GM19324 (cell line): ENCODE measurements around the gene ADAM10.

Source experiments
- ATAC-seq: cut with Tn5 transposase; IDR thresholded peaks from one replicate; pipeline ENCODE4 v1.9.1; 2021; ENCODE audit warnings: mild to moderate bottlenecking, moderate library complexity; ENCODE audit not compliant: unreplicated experiment, low FRiP score

The ADAM10 gene

DNA sequence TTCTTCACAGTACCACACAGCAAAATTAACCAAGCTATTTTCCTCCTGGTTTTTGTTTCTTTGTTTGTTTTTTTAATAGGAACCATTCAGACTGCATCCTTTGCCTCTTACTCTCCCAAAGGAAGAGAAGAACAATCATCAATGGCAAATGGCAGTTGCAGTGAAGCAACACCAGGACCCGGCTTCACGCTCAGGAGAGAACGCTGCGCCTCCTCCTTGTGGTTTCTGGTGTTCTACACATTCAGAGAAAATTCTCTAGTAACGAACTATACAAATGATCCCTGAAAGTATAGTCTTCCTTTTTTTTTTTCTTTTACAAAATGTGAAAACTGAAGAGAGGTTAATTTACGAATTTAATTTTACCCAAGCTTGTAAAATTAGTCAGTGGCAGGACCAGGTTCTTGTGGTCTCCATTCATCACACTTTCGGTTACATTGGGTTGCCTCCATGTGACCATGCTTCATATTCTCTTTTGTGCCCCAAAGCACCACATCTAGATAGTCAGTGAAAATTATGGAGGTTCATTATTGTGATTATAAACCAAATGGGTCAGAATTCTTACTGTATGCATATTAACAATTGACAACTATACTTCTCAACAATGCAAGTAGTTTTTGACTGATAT, 11.0 kb upstream of the ADAM10 start:
- no peak for ATAC-seq

DNA sequence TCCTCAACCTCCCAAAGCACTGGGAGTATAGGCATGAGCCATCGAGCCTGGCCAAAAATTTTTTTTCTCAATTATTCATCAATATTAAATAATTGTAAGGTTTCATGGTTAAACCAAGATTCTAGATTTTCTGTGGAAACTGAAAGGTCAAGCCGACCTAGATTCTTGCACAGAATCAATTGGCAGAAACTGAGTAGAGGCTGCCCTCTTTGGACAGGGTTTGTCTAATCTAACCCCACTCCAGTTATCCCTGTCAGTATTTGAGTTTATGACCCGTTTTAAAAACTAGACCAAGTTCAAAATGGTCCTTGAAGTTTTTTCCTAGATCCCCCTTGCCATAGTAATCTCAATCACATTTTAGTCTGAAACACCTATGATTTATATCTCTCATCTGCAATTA, 8.6 kb upstream of the ADAM10 start:
- ATAC-seq: no peak

DNA sequence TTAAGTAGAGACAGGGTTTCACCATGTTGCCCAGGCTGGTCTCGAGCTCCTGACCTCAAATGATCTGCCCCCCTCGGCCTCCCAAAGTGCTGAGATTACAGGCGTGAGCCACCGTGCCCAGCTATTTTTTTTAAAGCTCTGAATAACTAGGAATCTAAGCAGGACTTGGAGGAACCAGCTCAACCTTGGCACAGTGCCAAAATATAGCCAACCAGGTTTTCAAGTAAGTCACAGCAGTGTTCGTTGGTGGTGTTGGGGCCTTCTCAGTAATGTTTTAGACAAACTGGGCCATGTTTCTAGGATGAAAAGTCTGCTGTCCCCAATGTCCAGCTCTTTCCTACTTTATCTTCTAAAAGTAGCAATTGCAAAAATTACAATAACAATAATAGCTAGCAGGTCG, 6.4 kb upstream of the ADAM10 start:
- ATAC-seq: no peak

DNA sequence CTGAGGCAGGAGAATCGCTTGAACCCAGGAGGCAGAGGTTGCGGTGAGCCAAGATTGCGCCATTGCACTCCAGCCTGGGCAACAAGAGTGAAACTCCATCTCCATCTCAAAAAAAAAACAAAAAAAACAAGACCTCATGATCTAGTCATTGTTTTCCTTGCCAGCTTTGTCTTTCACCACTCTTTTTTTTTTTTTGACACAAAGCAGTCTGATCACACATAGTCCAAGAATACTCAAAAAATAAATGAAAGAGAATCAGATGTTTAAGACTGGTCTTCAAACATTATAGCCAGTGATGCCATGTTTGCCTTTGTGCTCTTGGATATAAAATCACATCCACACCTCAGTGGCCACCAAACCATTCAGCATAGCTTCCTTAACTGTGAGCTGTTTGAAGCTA, 5.8 kb upstream of the ADAM10 start:
- no peak for ATAC-seq

- ATAC-seq: no peak
These were observed 3.2 kb upstream of the ADAM10 start for GRCh38 chr15:58752716-58753115.

DNA sequence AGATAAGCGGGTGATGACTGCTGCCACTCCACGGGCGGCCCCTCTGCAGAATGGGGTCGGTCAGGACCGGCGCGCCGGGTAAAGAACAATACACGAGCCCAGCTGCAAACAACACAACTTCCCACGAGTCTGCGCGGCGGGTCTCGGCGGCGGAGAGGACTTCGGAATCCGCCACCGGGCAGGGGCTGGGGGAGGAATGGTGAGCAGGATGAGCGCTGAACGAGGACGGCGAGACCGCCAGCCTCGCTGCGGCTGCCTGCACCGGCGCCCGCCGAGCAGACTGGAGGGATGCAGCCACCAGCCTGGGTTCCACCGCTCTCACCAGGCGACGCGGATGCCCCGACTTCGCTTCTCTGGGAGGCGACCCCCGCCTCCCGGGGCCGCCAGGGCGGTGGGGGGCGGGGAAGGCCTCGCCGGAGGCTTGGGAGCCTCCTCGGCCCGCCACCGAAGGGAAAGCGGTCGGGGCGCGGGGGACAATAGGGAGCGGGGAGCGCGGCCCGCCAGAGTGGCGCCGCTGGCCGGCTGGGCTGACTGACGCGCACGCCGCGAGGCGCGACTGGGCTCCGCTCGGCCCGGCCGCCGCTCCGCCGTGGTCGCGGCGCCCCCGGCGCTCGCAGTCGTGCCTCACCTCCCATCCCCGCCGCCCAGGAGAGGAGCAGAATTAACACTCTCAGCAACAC, 515 bp downstream of the ADAM10 start:
- ATAC-seq: peak; percentile 42

DNA sequence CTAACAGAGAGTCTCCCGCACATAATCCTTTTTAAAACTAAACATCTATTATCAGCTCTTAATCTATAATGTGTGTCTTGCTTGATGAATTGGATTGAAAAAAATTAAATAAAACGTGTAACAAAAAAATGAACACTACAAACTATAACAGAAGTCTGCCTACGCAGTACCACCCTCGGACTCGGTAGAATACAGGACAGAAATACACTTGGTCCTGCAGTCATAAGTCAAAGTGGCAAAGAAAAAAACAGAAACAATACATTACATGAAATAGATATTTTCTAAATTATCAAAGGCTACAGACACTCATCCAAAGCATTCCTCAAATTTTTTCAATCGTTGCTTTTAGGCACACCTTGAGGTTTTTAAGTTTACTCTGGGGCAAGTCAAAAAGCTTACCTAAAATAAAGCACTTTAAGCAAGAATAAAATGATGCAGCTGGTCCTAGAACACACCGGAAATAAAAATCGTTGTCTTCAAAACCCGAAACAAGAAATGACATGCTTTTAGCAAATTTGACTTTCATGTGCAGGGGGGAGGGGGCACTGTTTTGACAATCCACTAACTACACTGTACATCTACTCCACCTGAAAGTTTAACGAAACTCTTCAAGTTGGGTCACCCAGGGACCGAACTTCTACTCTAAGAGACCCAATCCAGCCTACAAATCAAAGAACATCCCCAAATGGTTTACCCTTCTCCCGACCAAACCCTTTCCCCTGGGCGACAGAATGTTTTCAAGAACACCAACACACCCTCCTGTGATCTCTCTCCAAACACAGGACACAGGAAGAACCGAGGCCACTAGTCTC, 1.3 kb downstream of the ADAM10 start:
- ATAC-seq: peak; percentile 2

GRCh38 chr15:58746174-58746573, 3.3 kb downstream of the ADAM10 start:
- ATAC-seq: no peak

GRCh38 chr15:58742819-58743502, 6.5 kb downstream of the ADAM10 start:
- no peak for ATAC-seq

- no peak for ATAC-seq
These were observed 7.3 kb downstream of the ADAM10 start for GRCh38 chr15:58742022-58742813.

- ATAC-seq: no peak
These were observed 8.5 kb downstream of the ADAM10 start for GRCh38 chr15:58741032-58741431.

DNA sequence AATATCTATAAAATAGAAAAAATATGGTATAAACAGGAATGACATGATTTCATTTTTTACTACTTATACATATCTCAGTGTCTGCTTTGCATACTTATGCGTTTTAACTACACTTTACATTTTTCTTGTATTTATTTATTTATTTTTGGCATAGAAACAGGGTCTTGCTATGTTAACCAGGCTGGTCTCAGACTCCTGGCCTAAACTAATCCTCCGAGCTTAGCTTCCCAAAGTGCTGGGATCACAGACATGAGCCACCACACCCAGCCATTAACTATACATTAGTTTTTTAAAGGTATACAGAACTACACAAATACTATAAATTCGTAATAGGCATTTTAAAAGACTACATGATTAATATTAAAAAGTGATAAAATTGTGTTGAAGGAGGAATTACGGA, 9.1 kb downstream of the ADAM10 start:
- no peak for ATAC-seq

- ATAC-seq: no peak
These were observed 11.3 kb downstream of the ADAM10 start for GRCh38 chr15:58738046-58738707.

GRCh38 chr15:58737298-58737697, 12.2 kb downstream of the ADAM10 start:
- ATAC-seq: no peak

- no peak for ATAC-seq
These were observed 13.4 kb downstream of the ADAM10 start for GRCh38 chr15:58736018-58736643.

GRCh38 chr15:58734859-58735258, 14.6 kb downstream of the ADAM10 start:
- ATAC-seq: no peak

- no peak for ATAC-seq
These were observed 16.7 kb downstream of the ADAM10 start for GRCh38 chr15:58732625-58733363.

DNA sequence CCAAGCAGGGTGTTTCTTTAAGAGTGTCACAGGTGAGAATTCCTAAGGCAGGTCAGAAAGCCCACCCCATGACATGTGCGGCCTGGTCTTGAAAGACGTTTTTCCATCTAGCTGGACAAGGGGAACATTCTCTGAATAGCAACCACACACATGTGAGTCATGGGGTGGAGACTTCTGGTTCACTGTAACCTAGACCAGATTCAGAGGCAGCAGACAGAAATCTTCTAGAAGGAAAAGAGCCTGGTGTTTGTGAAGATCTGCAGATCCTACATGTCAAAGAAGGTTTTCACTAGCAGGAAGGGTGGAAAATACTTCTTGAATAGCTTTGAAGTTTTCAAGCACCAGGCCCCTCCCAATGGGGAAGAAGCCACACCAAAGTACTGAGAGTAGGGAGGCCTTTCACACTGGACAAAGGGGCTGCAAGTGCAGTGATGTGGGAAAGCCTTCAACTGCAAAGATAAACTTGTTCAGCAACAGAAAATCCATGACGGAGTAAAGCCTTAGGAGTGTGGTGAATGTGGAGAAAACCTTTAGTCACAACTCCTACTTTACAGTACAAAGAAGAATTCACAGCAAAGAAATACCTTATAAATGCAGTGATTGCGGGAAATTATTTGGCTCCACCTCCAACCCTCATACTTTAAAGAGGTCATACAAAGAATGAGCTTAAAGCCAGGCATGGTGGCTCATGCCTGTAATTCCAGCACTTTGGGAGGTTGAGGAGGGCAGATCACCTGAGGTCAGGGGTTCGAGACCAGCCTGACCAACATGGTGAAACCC, 17.6 kb downstream of the ADAM10 start:
- no peak for ATAC-seq
